PC-9 (cell line): Measurements from ENCODE around the gene IGFLR1. TPM values are rescaled to one million over a fixed set of nuclear protein-coding genes. Genes with fewer than 3 reads are reported as not detected.
A peak's percentile ranks its signal among the peaks of the same experiment; 100 is the strongest.

ENCODE experiments used
- BruUV-seq: library from RNA; stranded (reverse); fragments of 400-500 nt; replicated peaks from 2 replicates; lab custom pipeline; 2021; lab: Mats Ljungman, UMichigan
- CTCF ChIA-PET: fragments of 300-600 bp; sonication (Branson Sonifier 250); formaldehyde crosslinking; loops from one replicate; lab custom pipeline; 2022; ENCODE audit warnings: antibody characterized with exemption; lab: Charles Lee
- POLR2A ChIA-PET: fragments of 300-600 bp; sonication (Branson Sonifier 250); formaldehyde crosslinking; loops from one replicate; lab custom pipeline; 2022; ENCODE audit warnings: antibody characterized with exemption; ENCODE audit not compliant: unreplicated experiment; lab: Charles Lee
- DNase-seq, 2 experiments: peaks; one replicate each; pipeline versions ENCODE4 v3.0.0 to v3.0.0-alpha.2; 2015 to 2022; ENCODE audit warnings: mixed read lengths in 1 of 2
- H2AFZ ChIP-seq: fragments of 200-600 bp; sonication (generic); 2 replicates; pipeline ENCODE4 v1.8.1; 2017; ENCODE audit warnings: antibody characterized with exemption
- H3F3A ChIP-seq: fragments of 200-600 bp; sonication (generic); 2 replicates; pipeline ENCODE4 v1.8.1; 2017; ENCODE audit warnings: antibody characterized with exemption, mild to moderate bottlenecking, low read depth; ENCODE audit not compliant: insufficient read depth
- H3K27ac ChIP-seq: fragments of 200-600 bp; sonication (generic); 2 replicates; pipeline ENCODE4 v1.6.1; 2016; ENCODE audit warnings: mixed run types
- H3K27me3 ChIP-seq: fragments of 200-600 bp; sonication (generic); 2 replicates; pipeline ENCODE4 v1.6.1; 2016; ENCODE audit warnings: low read depth, mixed run types; ENCODE audit not compliant: insufficient read depth
- H3K36me3 ChIP-seq: fragments of 200-600 bp; sonication (generic); 2 replicates; pipeline ENCODE4 v1.6.1; 2016; ENCODE audit warnings: low read depth, mixed run types
- H3K4me1 ChIP-seq: fragments of 200-600 bp; sonication (generic); replicated peaks from 2 replicates; pipeline ENCODE4 v1.6.1; 2016; ENCODE audit warnings: mixed run types; ENCODE audit not compliant: insufficient read depth
- H3K4me2 ChIP-seq: fragments of 200-600 bp; sonication (generic); 2 replicates; pipeline ENCODE4 v1.6.1; 2017; ENCODE audit warnings: mixed run types
- H3K4me3 ChIP-seq: fragments of 200-600 bp; sonication (generic); 2 replicates; pipeline ENCODE4 v1.6.1; 2016; ENCODE audit warnings: mixed run types
- H3K79me2 ChIP-seq: fragments of 200-600 bp; sonication (generic); 2 replicates; pipeline ENCODE4 v1.6.1; 2017; ENCODE audit warnings: low read depth, mixed run types
- H3K9me2 ChIP-seq: fragments of 200-600 bp; sonication (generic); 2 replicates; pipeline ENCODE4 v1.8.1; 2017; ENCODE audit warnings: mild to moderate bottlenecking; ENCODE audit not compliant: insufficient read depth
- H3K9me3 ChIP-seq: fragments of 200-600 bp; sonication (generic); 2 replicates; pipeline ENCODE4 v1.8.1; 2016; ENCODE audit warnings: low read depth; ENCODE audit not compliant: insufficient read depth
- H4K20me1 ChIP-seq: fragments of 200-600 bp; sonication (generic); 2 replicates; pipeline ENCODE4 v1.8.1; 2017; ENCODE audit not compliant: insufficient read depth
- CTCF ChIP-seq: fragments of 200-600 bp; sonication (generic); conservative IDR thresholded peaks from 2 replicates; pipeline ENCODE4 v1.6.1; 2017; ENCODE audit warnings: mixed run types, antibody characterized with exemption, mild to moderate bottlenecking, moderate library complexity
- EZH2 ChIP-seq: fragments of 200-600 bp; sonication (generic); IDR thresholded peaks from 2 replicates; pipeline ENCODE4 v1.8.0; 2017; ENCODE audit warnings: antibody characterized with exemption, low read depth
- intact Hi-C: fragments of 100-400 bp; cut with micrococcal nuclease; formaldehyde crosslinking; loops from one replicate; pipeline ENCODE4 v1.10.0; 2022; ENCODE audit not compliant: unreplicated experiment
- total RNA-seq: library from RNA; stranded (reverse); gene quantifications from 2 replicates; pipeline ENCODE4 v1.2.3, GENCODE V29; 2021

Gene IGFLR1
- total RNA-seq, 1 experiment from 2014 or later = 9.7 TPM

GRCh38 chr19:35744430-35745327 lies 2.4 kb upstream of the IGFLR1 start:
- ChIA-PET CTCF (interaction anchor here (0.7 kb wide), 1 partner anchor 70 kb away, joined by 5 read pairs; no protein-coding TSS in a partner anchor), POLR2A (interaction anchor here (0.5 to 0.7 kb wide), 4 partner anchors 156 to 425 kb away, joined by 3 to 27 read pairs (median 4); partner anchors contain the start of gene NFKBID)
- TSS peak; percentile 71 for BruUV-seq
- H3K4me3 ChIP-seq = peak overlapping the region; percentile 97
- H3K4me1 ChIP-seq = peaks cover 30% of the 10 kb centered on the region
- no peaks in the 10 kb centered on the region for H3K36me3 ChIP-seq
- no peaks in the 10 kb centered on the region for H3K9me3 ChIP-seq
- DNase-seq = peak; percentile 88 to 93
- intact Hi-C loops = loop anchor here (2.0 to 10.0 kb wide), 3 partner anchors 28 to 250 kb away; partner anchors contain the start of genes HCST, NFKBID, SDHAF1 and TYROBP
- H2AFZ ChIP-seq = peak overlapping the region; percentile 95
- peak overlapping the region; percentile 94 for H3K4me2 ChIP-seq
- H4K20me1 ChIP-seq = no peaks in the 10 kb centered on the region
- no peaks in the 10 kb centered on the region for H3K9me2 ChIP-seq
- no peak for TF ChIP-seq EZH2
- TF ChIP-seq CTCF = peak; percentile 42; the same call in 1 of the 2 replicates
- peaks cover 18% of the 10 kb centered on the region for H3F3A ChIP-seq
- H3K27me3 ChIP-seq = no peaks in the 10 kb centered on the region
- peak overlapping the region; percentile 95 for H3K27ac ChIP-seq
- peaks cover 26% of the 10 kb centered on the region for H3K79me2 ChIP-seq

- intact Hi-C loops = loop anchor here (2.0 to 10.0 kb wide), 3 partner anchors 27 to 251 kb away; partner anchors contain the start of genes HCST, NFKBID, SDHAF1 and TYROBP
- ChIA-PET POLR2A (no interaction called here), CTCF (interaction anchor here (0.7 kb wide), 1 partner anchor 69 kb away, joined by 5 read pairs; no protein-coding TSS in a partner anchor)
- Histone ChIP-seq H3K9me3 (no peaks in the 10 kb centered on the region), H3K27ac (no peak overlapping the region), H2AFZ (no peak overlapping the region), H3K9me2 (no peaks in the 10 kb centered on the region), H4K20me1 (no peaks in the 10 kb centered on the region), H3K27me3 (no peaks in the 10 kb centered on the region), H3K4me3 (peak overlapping the region; percentile 97; the same call in 1 of the 2 replicates), H3K4me2 (peak overlapping the region; percentile 94), H3K36me3 (no peaks in the 10 kb centered on the region), H3K4me1 (peaks cover 24% of the 10 kb centered on the region; the same call in 1 of the 2 replicates), H3F3A (peaks cover 24% of the 10 kb centered on the region), H3K79me2 (peaks cover 19% of the 10 kb centered on the region)
- no peak for DNase-seq
- TF ChIP-seq EZH2 = no peak
- TF ChIP-seq CTCF = no peak
- BruUV-seq = no TSS peak
Observed at GRCh38 chr19:35743640-35744429, 1.6 kb upstream of the IGFLR1 start.

GRCh38 chr19:35741203-35741515 lies 1.1 kb downstream of the IGFLR1 start:
- Histone ChIP-seq H3K27ac (no peak overlapping the region), H3K4me2 (peak overlapping the region; percentile 100), H3K9me3 (no peaks in the 10 kb centered on the region), H3K4me3 (peak overlapping the region; percentile 86), H3K27me3 (no peaks in the 10 kb centered on the region), H2AFZ (0 out of 2 replicates have a peak overlapping the region, but pooled peaks have one; percentile 88), H3F3A (peaks cover 20% of the 10 kb centered on the region; the same call in 1 of the 2 replicates), H3K79me2 (peaks cover 7% of the 10 kb centered on the region), H3K36me3 (no peaks in the 10 kb centered on the region), H3K9me2 (no peaks in the 10 kb centered on the region), H3K4me1 (peaks cover 11% of the 10 kb centered on the region; the same call in 1 of the 2 replicates), H4K20me1 (no peaks in the 10 kb centered on the region)
- TF ChIP-seq EZH2 = no peak
- no peak for TF ChIP-seq CTCF
- ChIA-PET POLR2A (no interaction called here), CTCF (interaction anchor here (0.6 kb wide), 1 partner anchor 429 kb away, joined by 7 read pairs; no protein-coding TSS in a partner anchor)
- no peak for DNase-seq
- intact Hi-C loops = loop anchor here (2.0 to 10.0 kb wide), 3 partner anchors 18 to 254 kb away; partner anchors contain the start of genes HCST, NFKBID, PROSER3 and SDHAF1
- no TSS peak for BruUV-seq
